HepG2 (cell line): ENCODE results near the gene RABGGTA. TPM values are rescaled to one million over a fixed set of nuclear protein-coding genes. Genes with fewer than 3 reads are reported as not detected.

Experiments
- AKAP8 ChIP-seq: sonication (generic); formaldehyde crosslinking; IDR thresholded peaks from 2 replicates; pipeline ENCODE4 v1.5.1; 2020; ENCODE audit warnings: mild to moderate bottlenecking, missing genetic modification reagents
- ATRX ChIP-seq: sonication (generic); formaldehyde crosslinking; IDR thresholded peaks from 2 replicates; pipeline ENCODE4 v1.4.0; 2020; ENCODE audit warnings: missing genetic modification reagents, borderline replicate concordance
- FOXC1 ChIP-seq: sonication (generic); formaldehyde crosslinking; IDR thresholded peaks from 2 replicates; pipeline ENCODE4 v1.8.0; 2022; ENCODE audit warnings: mild to moderate bottlenecking, missing genetic modification reagents, borderline replicate concordance
- GTF3A ChIP-seq: sonication (generic); formaldehyde crosslinking; conservative IDR thresholded peaks from 2 replicates; pipeline ENCODE4 v1.4.0; 2020; ENCODE audit warnings: mild to moderate bottlenecking, missing genetic modification reagents
- HOXA3 ChIP-seq: sonication (generic); formaldehyde crosslinking; IDR thresholded peaks from 2 replicates; pipeline ENCODE4 v1.5.0; 2020; ENCODE audit warnings: missing genetic modification reagents
- RFX1 ChIP-seq: fragments of 450-650 bp; IDR thresholded peaks from 2 replicates; pipeline ENCODE4 v1.6.1; 2017
- RNF219 ChIP-seq: sonication (generic); formaldehyde crosslinking; IDR thresholded peaks from 2 replicates; pipeline ENCODE4 v1.5.0; 2020; ENCODE audit warnings: mild to moderate bottlenecking, missing genetic modification reagents
- SIX4 ChIP-seq: sonication (generic); formaldehyde crosslinking; IDR thresholded peaks from 2 replicates; pipeline ENCODE4 v1.4.0; 2020; ENCODE audit warnings: missing genetic modification reagents
- SMAD9 ChIP-seq: sonication (generic); formaldehyde crosslinking; IDR thresholded peaks from 2 replicates; pipeline ENCODE4 v1.5.1; 2020; ENCODE audit warnings: mild to moderate bottlenecking, missing genetic modification reagents
- SP1 ChIP-seq, 2 experiments: fragments of 450-650 bp in 1 of 2; sonication (generic) in 1 of 2; formaldehyde crosslinking in 1 of 2; IDR thresholded peaks; 2 replicates each; pipeline versions ENCODE4 v1.4.0 to v1.6.1; 2016 to 2020; ENCODE audit warnings: missing genetic modification reagents in 1 of 2
- ZFP82 ChIP-seq: sonication (generic); formaldehyde crosslinking; IDR thresholded peaks from 2 replicates; pipeline ENCODE4 v1.5.1; 2020; ENCODE audit warnings: mild to moderate bottlenecking, missing genetic modification reagents, borderline replicate concordance
- ZNF317 ChIP-seq: sonication (generic); formaldehyde crosslinking; IDR thresholded peaks from 2 replicates; pipeline ENCODE4 v1.5.0; 2020; ENCODE audit warnings: mild to moderate bottlenecking, missing genetic modification reagents
- ZNF326 ChIP-seq: sonication (generic); formaldehyde crosslinking; IDR thresholded peaks from 2 replicates; pipeline ENCODE4 v1.4.0; 2020; ENCODE audit warnings: missing genetic modification reagents, borderline replicate concordance
- ZNF34 ChIP-seq: sonication (generic); formaldehyde crosslinking; IDR thresholded peaks from 2 replicates; pipeline ENCODE4 v1.4.0; 2020; ENCODE audit warnings: mild to moderate bottlenecking, missing genetic modification reagents, borderline replicate concordance
- ZNF441 ChIP-seq: sonication (generic); formaldehyde crosslinking; IDR thresholded peaks from 2 replicates; pipeline ENCODE4 v1.7.0; 2021; ENCODE audit warnings: missing genetic modification reagents, borderline replicate concordance
- ZNF629 ChIP-seq: sonication (generic); formaldehyde crosslinking; conservative IDR thresholded peaks from 2 replicates; pipeline ENCODE4 v1.5.0; 2020; ENCODE audit warnings: missing genetic modification reagents
- ZNF703 ChIP-seq: sonication (generic); formaldehyde crosslinking; IDR thresholded peaks from 2 replicates; pipeline ENCODE4 v1.5.1; 2020; ENCODE audit warnings: missing genetic modification reagents, mild to moderate bottlenecking, moderate library complexity, borderline replicate concordance
- ZNF770 ChIP-seq: sonication (generic); formaldehyde crosslinking; IDR thresholded peaks from 2 replicates; pipeline ENCODE4 v1.5.0; 2020; ENCODE audit warnings: mild to moderate bottlenecking, missing genetic modification reagents
- polyA plus RNA-seq, 8 experiments: library from polyadenylated mRNA; depleted of rRNA in 3 of 8; stranded (reverse) in 7 of 8; unstranded in 1 of 8; fragments of >200 nt; fragmentation: Illumina TruSeq in 4 of 8; extraction: Trizol in 4 of 8; gene quantifications; 2 replicates each; pipeline versions ENCODE4 v1.2.1 to v1.2.3, GENCODE V29; 2011 to 2016; ENCODE audit warnings: low read depth in 4 of 8, missing spikeins in 1 of 8, mixed read lengths in 1 of 8; ENCODE audit not compliant: insufficient read depth in 1 of 8
- total RNA-seq, 5 experiments: library from RNA; depleted of rRNA; stranded (reverse); fragments of >200 nt; fragmentation: Illumina TruSeq; extraction: Trizol; gene quantifications; 2 replicates each; pipeline ENCODE4 v1.2.3, GENCODE V29; 2016; ENCODE audit warnings: low read depth in 1 of 5
- TF ChIP-seq, protein P1 (sequence below): sonication (generic); formaldehyde crosslinking; conservative IDR thresholded peaks from 2 replicates; pipeline ENCODE4 v1.4.0; 2020; ENCODE audit warnings: missing genetic modification reagents
- TF ChIP-seq, protein P2 (sequence below): sonication (generic); formaldehyde crosslinking; IDR thresholded peaks from 2 replicates; pipeline ENCODE4 v1.5.1; 2020; ENCODE audit warnings: mild to moderate bottlenecking, missing genetic modification reagents, moderate library complexity

RABGGTA gene
- total and polyA plus RNA-seq, 2 of the 13 experiments (the other 11 are each of a cell fraction or from before 2014, with no cell fraction given) = 57.9 to 90.8 TPM

- TF ChIP-seq HOXA3 (CRISPR knock-in tag) (peak; percentile 91), GTF3A (CRISPR knock-in tag) (peak; percentile 97), ZNF34 (CRISPR knock-in tag) (peak; percentile 74), SMAD9 (CRISPR knock-in tag) (no peak), FOXC1 (CRISPR knock-in tag) (no peak), ZFP82 (no peak), ZNF703 (CRISPR knock-in tag) (no peak), SIX4 (CRISPR knock-in tag) (peak; percentile 43; the same call in 1 of the 2 replicates), RNF219 (CRISPR knock-in tag) (no peak), ZNF629 (CRISPR knock-in tag) (peak; percentile 52), ATRX (no peak), ZNF326 (CRISPR knock-in tag) (peak; percentile 49; the same call in 1 of the 2 replicates), AKAP8 (CRISPR knock-in tag) (no peak; the same call in 1 of the 2 replicates), SP1 (IDR thresholded peaks at IDR 0.05) (no peak), SP1 (CRISPR knock-in tag; IDR thresholded peaks at IDR 0.05) (peak; percentile 85), RFX1 (no peak), ZNF317 (CRISPR knock-in tag) (peak; percentile 93), ZNF441 (no peak; the same call in 1 of the 2 replicates), ZNF770 (CRISPR knock-in tag) (no peak)
- TF ChIP-seq, protein P1, sequence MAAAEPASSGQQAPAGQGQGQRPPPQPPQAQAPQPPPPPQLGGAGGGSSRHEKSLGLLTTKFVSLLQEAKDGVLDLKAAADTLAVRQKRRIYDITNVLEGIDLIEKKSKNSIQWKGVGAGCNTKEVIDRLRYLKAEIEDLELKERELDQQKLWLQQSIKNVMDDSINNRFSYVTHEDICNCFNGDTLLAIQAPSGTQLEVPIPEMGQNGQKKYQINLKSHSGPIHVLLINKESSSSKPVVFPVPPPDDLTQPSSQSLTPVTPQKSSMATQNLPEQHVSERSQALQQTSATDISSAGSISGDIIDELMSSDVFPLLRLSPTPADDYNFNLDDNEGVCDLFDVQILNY = no peak
- TF ChIP-seq, protein P2, sequence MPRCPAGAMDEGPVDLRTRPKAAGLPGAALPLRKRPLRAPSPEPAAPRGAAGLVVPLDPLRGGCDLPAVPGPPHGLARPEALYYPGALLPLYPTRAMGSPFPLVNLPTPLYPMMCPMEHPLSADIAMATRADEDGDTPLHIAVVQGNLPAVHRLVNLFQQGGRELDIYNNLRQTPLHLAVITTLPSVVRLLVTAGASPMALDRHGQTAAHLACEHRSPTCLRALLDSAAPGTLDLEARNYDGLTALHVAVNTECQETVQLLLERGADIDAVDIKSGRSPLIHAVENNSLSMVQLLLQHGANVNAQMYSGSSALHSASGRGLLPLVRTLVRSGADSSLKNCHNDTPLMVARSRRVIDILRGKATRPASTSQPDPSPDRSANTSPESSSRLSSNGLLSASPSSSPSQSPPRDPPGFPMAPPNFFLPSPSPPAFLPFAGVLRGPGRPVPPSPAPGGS = peak; percentile 78
Measured at GRCh38 chr14:24307575-24308341, 36.4 kb upstream of the RABGGTA start, which contains the start of gene CIDEB (continued).
